OCI-LY7 (cell line): Measurements from ENCODE around the gene DNAH17. TPM values are rescaled to one million over a fixed set of nuclear protein-coding genes. Genes with fewer than 3 reads are reported as not detected.

Source experiments
- BruUV-seq: library from RNA; stranded (reverse); fragments of 400-500 nt; replicated peaks from 2 replicates; lab custom pipeline; 2021; lab: Mats Ljungman, UMichigan
- CTCF ChIA-PET: fragments of 300-600 bp; sonication (Branson Sonifier 250); formaldehyde crosslinking; loops from one replicate; lab custom pipeline; 2022; ENCODE audit warnings: antibody characterized with exemption; ENCODE audit not compliant: unreplicated experiment; lab: Charles Lee
- POLR2A ChIA-PET: fragments of 300-600 bp; sonication (Branson Sonifier 250); formaldehyde crosslinking; loops from one replicate; lab custom pipeline; 2022; ENCODE audit warnings: antibody characterized with exemption; lab: Charles Lee
- DNase-seq: peaks from one replicate; pipeline ENCODE4 v3.0.0-alpha.2; 2015; ENCODE audit warnings: low spot score
- H2AFZ ChIP-seq: fragments of 200-600 bp; sonication (generic), shearing (Covaris generic); 2 replicates; pipeline ENCODE4 v1.6.1; 2014; ENCODE audit warnings: mild to moderate bottlenecking, antibody characterized with exemption, low read length, moderate library complexity
- H3K27ac ChIP-seq: fragments of 200-600 bp; sonication (generic); 2 replicates; pipeline ENCODE4 v1.5.1; 2014; ENCODE audit warnings: mixed run types, low read depth, mild to moderate bottlenecking, moderate library complexity, low read length, inconsistent platforms; ENCODE audit not compliant: poor library complexity, severe bottlenecking
- H3K36me3 ChIP-seq: fragments of 200-600 bp; sonication (generic); 2 replicates; pipeline ENCODE4 v1.6.1; 2014; ENCODE audit warnings: mild to moderate bottlenecking, antibody characterized with exemption, low read length, moderate library complexity, mixed read lengths; ENCODE audit not compliant: insufficient read depth
- H3K4me1 ChIP-seq: fragments of 200-600 bp; sonication (generic); 2 replicates; pipeline ENCODE4 v1.5.1; 2014; ENCODE audit warnings: mild to moderate bottlenecking, low read length; ENCODE audit not compliant: insufficient read depth, poor library complexity, severe bottlenecking
- H3K4me2 ChIP-seq: fragments of 200-600 bp; sonication (generic); 2 replicates; pipeline ENCODE4 v1.6.1; 2014; ENCODE audit warnings: mild to moderate bottlenecking, low read length
- H3K4me3 ChIP-seq: fragments of 200-600 bp; sonication (generic); 2 replicates; pipeline ENCODE4 v1.5.1; 2014; ENCODE audit warnings: mild to moderate bottlenecking, low read depth, low read length; ENCODE audit not compliant: poor library complexity, severe bottlenecking
- H3K79me2 ChIP-seq: fragments of 200-600 bp; sonication (generic); 2 replicates; pipeline ENCODE4 v1.6.1; 2016; ENCODE audit warnings: low read depth, mild to moderate bottlenecking, low read length, moderate library complexity, mixed read lengths; ENCODE audit not compliant: insufficient read depth
- H3K9me2 ChIP-seq: fragments of 200-600 bp; sonication (generic); 2 replicates; pipeline ENCODE4 v1.6.1; 2016; ENCODE audit warnings: mild to moderate bottlenecking, low read length, mixed read lengths; ENCODE audit not compliant: insufficient read depth
- H3K9me3 ChIP-seq: fragments of 200-600 bp; sonication (generic); 2 replicates; pipeline ENCODE4 v1.6.1; 2014; ENCODE audit warnings: mild to moderate bottlenecking, mixed run types, low read length, mixed read lengths
- H4K20me1 ChIP-seq: fragments of 200-600 bp; sonication (generic); 2 replicates; pipeline ENCODE4 v1.6.1; 2014; ENCODE audit warnings: mild to moderate bottlenecking, antibody characterized with exemption, low read length, moderate library complexity, mixed read lengths; ENCODE audit not compliant: insufficient read depth
- EZH2phosphoT487 ChIP-seq: fragments of 200-600 bp; sonication (generic); IDR thresholded peaks from 2 replicates; pipeline ENCODE4 v1.6.1; 2018; ENCODE audit warnings: low read depth, borderline replicate concordance, mild to moderate bottlenecking, mixed run types, antibody characterized with exemption, low read length, moderate library complexity, mixed read lengths
- intact Hi-C: fragments of 100-400 bp; cut with micrococcal nuclease; formaldehyde crosslinking; loops from one replicate; pipeline ENCODE4 v1.10.0; 2022; ENCODE audit not compliant: unreplicated experiment
- total RNA-seq, 2 experiments: library from RNA; depleted of rRNA in 1 of 2; stranded (reverse); fragments of >200 nt in 1 of 2; shearing (Covaris generic) in 1 of 2; gene quantifications; 2 replicates each; pipeline ENCODE4 v1.2.3, GENCODE V29; 2014 to 2022
- TF ChIP-seq, protein P1 (sequence below): fragments of 200-600 bp; sonication (generic); conservative IDR thresholded peaks from 2 replicates; pipeline ENCODE4 v1.5.1; 2014; ENCODE audit warnings: mild to moderate bottlenecking, antibody characterized with exemption, low read length, moderate library complexity, mixed read lengths

DNAH17 gene
- total RNA-seq, 2 experiments from 2014 or later = 0.89 to 1.1 TPM

DNA sequence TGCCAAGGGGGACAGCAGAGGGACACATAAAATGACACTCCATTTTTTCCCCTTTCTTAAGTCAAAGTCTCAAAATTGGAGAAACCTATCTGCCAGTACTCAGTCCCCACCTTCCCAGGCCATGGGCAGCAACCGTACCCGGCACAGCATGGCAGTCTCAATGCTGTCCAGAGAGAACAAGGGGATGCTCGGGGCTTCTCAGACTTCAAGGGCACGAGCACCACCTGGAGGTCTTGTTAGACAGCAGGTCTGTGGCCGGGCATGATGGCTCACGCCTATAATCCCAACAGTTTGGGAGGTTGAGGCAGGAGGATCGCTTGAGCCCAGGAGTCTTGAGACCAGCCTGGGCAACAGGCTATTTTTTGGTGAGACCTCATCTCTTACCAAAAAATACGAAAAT, 3.2 kb downstream of the DNAH17 start:
- peak; percentile 60 for DNase-seq
- intact Hi-C loops = loop anchor here (5.0 kb wide), 2 partner anchors 77 to 133 kb away; no protein-coding TSS in a partner anchor
- H3K4me1 ChIP-seq = peaks cover 15% of the 10 kb centered on the region
- TF ChIP-seq, protein P1, sequence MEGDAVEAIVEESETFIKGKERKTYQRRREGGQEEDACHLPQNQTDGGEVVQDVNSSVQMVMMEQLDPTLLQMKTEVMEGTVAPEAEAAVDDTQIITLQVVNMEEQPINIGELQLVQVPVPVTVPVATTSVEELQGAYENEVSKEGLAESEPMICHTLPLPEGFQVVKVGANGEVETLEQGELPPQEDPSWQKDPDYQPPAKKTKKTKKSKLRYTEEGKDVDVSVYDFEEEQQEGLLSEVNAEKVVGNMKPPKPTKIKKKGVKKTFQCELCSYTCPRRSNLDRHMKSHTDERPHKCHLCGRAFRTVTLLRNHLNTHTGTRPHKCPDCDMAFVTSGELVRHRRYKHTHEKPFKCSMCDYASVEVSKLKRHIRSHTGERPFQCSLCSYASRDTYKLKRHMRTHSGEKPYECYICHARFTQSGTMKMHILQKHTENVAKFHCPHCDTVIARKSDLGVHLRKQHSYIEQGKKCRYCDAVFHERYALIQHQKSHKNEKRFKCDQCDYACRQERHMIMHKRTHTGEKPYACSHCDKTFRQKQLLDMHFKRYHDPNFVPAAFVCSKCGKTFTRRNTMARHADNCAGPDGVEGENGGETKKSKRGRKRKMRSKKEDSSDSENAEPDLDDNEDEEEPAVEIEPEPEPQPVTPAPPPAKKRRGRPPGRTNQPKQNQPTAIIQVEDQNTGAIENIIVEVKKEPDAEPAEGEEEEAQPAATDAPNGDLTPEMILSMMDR = peak; percentile 66
- no peak for TF ChIP-seq EZH2phosphoT487
- H4K20me1 ChIP-seq = no peaks in the 10 kb centered on the region
- no peaks in the 10 kb centered on the region for H3K9me2 ChIP-seq
- BruUV-seq = no TSS peak
- no peak overlapping the region for H3K4me2 ChIP-seq
- ChIA-PET POLR2A (no interaction called here), CTCF (no interaction called here)
- no peaks in the 10 kb centered on the region for H3K36me3 ChIP-seq
- no peaks in the 10 kb centered on the region for H3K79me2 ChIP-seq
- no peaks in the 10 kb centered on the region for H3K9me3 ChIP-seq
- H3K4me3 ChIP-seq = no peak overlapping the region
- no peak overlapping the region for H3K27ac ChIP-seq
- no peak overlapping the region for H2AFZ ChIP-seq

DNA sequence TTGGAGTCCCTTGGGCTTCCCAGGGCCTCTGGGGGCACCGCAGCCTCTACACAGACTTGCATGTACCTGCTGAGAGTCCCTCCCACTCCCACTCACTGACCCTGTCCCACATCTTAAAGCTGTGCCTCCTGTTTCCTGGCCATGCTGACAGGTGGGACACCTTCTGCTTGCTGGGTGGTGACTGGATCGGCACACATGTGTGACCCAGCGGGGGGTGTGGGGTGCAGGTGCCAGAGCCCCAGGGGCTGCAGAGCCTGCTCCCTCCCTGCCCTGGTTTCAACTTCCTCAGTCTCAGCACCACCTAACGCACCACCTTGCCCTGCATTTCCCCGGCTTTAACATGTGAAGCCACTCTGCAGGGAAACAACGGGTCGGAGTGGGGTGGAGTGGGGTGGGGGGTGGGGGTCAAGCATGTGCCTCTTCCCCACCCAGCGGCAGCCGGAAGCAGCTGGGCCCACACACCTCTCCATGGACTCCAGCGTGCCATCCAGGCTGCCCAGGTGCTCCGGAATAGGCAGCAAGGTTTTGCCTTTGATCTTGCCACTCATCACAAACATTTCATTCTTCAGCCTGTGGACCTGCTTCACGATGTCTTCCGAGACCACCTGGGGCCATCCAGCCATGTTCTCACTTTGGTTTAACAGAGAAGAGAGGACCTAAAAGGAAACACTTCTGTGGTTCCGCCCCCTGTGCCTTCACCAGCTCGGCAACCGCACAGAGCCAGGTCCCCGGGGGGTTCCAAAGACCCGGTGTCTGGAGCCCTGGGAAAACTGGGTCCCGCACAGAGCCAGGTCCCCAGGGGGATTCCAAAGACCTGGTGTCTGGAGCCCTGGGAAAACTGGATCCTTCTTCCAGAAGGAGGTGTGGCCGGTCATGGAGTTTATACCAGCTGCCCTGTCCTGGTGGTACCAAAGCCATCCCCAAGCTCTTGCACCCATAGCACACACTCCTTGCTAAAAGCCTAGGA, 4.7 kb downstream of the DNAH17 start:
- Histone ChIP-seq H3K27ac (peak overlapping the region; percentile 7), H3K9me3 (no peaks in the 10 kb centered on the region), H3K4me1 (peaks cover 15% of the 10 kb centered on the region), H3K79me2 (no peaks in the 10 kb centered on the region), H3K9me2 (no peaks in the 10 kb centered on the region), H4K20me1 (no peaks in the 10 kb centered on the region), H3K36me3 (no peaks in the 10 kb centered on the region), H3K4me2 (peak overlapping the region; percentile 10), H3K4me3 (no peak overlapping the region), H2AFZ (no peak overlapping the region)
- DNase-seq = peak; percentile 61
- ChIA-PET CTCF (interaction anchor here (0.6 kb wide), 1 partner anchor 25 kb away, joined by 3 read pairs; no protein-coding TSS in a partner anchor), POLR2A (interaction anchor here (0.6 to 0.8 kb wide), 2 partner anchors 425 to 1140 kb away, joined by 3 to 5 read pairs; no protein-coding TSS in a partner anchor)
- TF ChIP-seq, protein P1 = no peak
- TF ChIP-seq EZH2phosphoT487 = no peak
- intact Hi-C loops = loop anchor here (5.0 kb wide), 2 partner anchors 75 to 135 kb away; no protein-coding TSS in a partner anchor
- no TSS peak for BruUV-seq

DNA sequence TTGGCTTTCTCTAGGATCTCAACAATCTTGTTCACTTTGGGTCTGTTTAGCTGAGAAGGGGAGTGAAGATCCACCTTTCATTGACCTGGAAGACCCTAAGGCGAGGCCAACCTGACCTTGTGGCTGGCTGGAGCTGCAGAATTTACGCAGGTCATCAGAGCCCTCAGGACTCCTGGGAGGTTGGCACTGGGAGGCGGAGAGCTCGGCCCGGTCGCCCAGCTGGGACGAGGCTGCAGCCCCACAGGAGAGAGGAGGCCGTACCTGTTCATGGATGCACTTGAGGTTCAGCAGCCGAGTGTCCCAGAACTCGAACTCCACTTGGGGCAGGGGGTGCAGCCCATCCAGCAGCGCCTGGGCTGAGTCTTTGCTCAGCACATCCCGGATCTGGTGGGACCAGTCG, 5.9 kb downstream of the DNAH17 start:
- no peak for TF ChIP-seq EZH2phosphoT487
- TF ChIP-seq, protein P1 = no peak
- no peaks in the 10 kb centered on the region for H3K9me2 ChIP-seq
- ChIA-PET POLR2A (no interaction called here), CTCF (no interaction called here)
- H3K36me3 ChIP-seq = no peaks in the 10 kb centered on the region
- BruUV-seq = no TSS peak
- no peak overlapping the region for H3K27ac ChIP-seq
- intact Hi-C loops = loop anchor here (5.0 kb wide), 2 partner anchors 74 to 136 kb away; no protein-coding TSS in a partner anchor
- no peaks in the 10 kb centered on the region for H4K20me1 ChIP-seq
- H3K79me2 ChIP-seq = no peaks in the 10 kb centered on the region
- H3K4me3 ChIP-seq = no peak overlapping the region
- no peak overlapping the region for H2AFZ ChIP-seq
- H3K4me2 ChIP-seq = no peak overlapping the region
- peaks cover 15% of the 10 kb centered on the region for H3K4me1 ChIP-seq
- H3K9me3 ChIP-seq = no peaks in the 10 kb centered on the region
- no peak for DNase-seq
